Peyer's patch (tissue), 4 donors: Measurements from ENCODE around the gene KLHL29.

Experiments used
- CTCF ChIP-seq, 6 experiments: fragments of 450-650 bp in 4 of 6; fragments of 200-600 bp in 2 of 6; sonication (generic) in 1 of 6; IDR thresholded peaks; one replicate each; pipeline ENCODE4 v1.5.1; 2017 to 2019; ENCODE audit warnings: antibody characterized with exemption in 6 of 6, mild to moderate bottlenecking in 3 of 6, moderate library complexity in 1 of 6
- POLR2A ChIP-seq, 2 donors: fragments of 450-650 bp; IDR thresholded peaks; one replicate each; pipeline ENCODE4 v1.5.1; 2017; ENCODE audit warnings: antibody characterized with exemption in 2 of 2, mild to moderate bottlenecking in 2 of 2, moderate library complexity in 2 of 2

GRCh38 chr2:23418461-23418911 is 33.5 kb downstream of the KLHL29 start:
- no peak for TF ChIP-seq CTCF (IDR thresholded peaks at IDR 0.05)
- no peak for TF ChIP-seq POLR2A (IDR thresholded peaks at IDR 0.05)
